Common myeloid progenitor, CD34-positive (primary cell): ENCODE results near the gene KRT86.
"Not testable (repeated sequence)": the region's sequence is repeated elsewhere in the genome, so short reads cannot be mapped to it uniquely, and the experiment has no call there.

ENCODE experiments used
- CTCF ChIA-PET: fragments of 350-600 bp; sonication (Branson Sonifier 250); formaldehyde crosslinking; loops from one replicate; lab custom pipeline; 2021; ENCODE audit warnings: antibody characterized with exemption; lab: Charles Lee
- POLR2A ChIA-PET: fragments of 350-600 bp; sonication (Branson Sonifier 250); formaldehyde crosslinking; loops from one replicate; lab custom pipeline; 2021; ENCODE audit warnings: antibody characterized with exemption; lab: Charles Lee
- DNase-seq, 3 donors: peaks; one replicate each; pipeline versions ENCODE4 v3.0.0 to v3.0.0-alpha.2; 2013
- H3K27ac ChIP-seq, 2 experiments: 1 replicate in 1 of 2; 2 replicates in 1 of 2; pipeline ENCODE4 v1.7.0; 2013; ENCODE audit warnings: inconsistent platforms in 2 of 2, low read length in 2 of 2, mild to moderate bottlenecking in 2 of 2, low read depth in 1 of 2, moderate library complexity in 1 of 2; ENCODE audit not compliant: severe bottlenecking in 2 of 2, insufficient read depth in 1 of 2, poor library complexity in 1 of 2
- H3K27me3 ChIP-seq, 5 experiments: replicated peaks in 2 of 5; 1 replicate in 3 of 5; 2 replicates in 2 of 5; pipeline versions ENCODE4 v1.6.1 to v1.7.0; 2013; ENCODE audit warnings: low read length in 4 of 5, mild to moderate bottlenecking in 2 of 5, moderate library complexity in 2 of 5, inconsistent platforms in 1 of 5; ENCODE audit not compliant: insufficient read depth in 5 of 5, control insufficient read depth in 4 of 5
- H3K36me3 ChIP-seq, 4 experiments: 1 replicate in 2 of 4; 2 replicates in 2 of 4; pipeline versions ENCODE4 v1.6.1 to v1.7.0; 2013; ENCODE audit warnings: low read length in 3 of 4, control low read depth in 1 of 4, mild to moderate bottlenecking in 1 of 4; ENCODE audit not compliant: control insufficient read depth in 4 of 4, insufficient read depth in 4 of 4
- H3K4me1 ChIP-seq, 4 experiments: 1 replicate in 3 of 4; 2 replicates in 1 of 4; pipeline versions ENCODE4 v1.6.1 to v1.7.1; 2013; ENCODE audit warnings: low read length in 3 of 4, mild to moderate bottlenecking in 3 of 4, control low read depth in 1 of 4, inconsistent platforms in 1 of 4, moderate library complexity in 1 of 4; ENCODE audit not compliant: control insufficient read depth in 4 of 4, insufficient read depth in 4 of 4; ENCODE audit errors: control extremely low read depth in 1 of 4
- H3K4me3 ChIP-seq, 7 experiments: 1 replicate in 4 of 7; 2 replicates in 3 of 7; pipeline versions ENCODE4 v1.5.1 to v1.7.0; 2013; ENCODE audit warnings: mild to moderate bottlenecking in 7 of 7, low read length in 6 of 7, moderate library complexity in 6 of 7, inconsistent platforms in 2 of 7, low read depth in 2 of 7, control low read depth in 1 of 7; ENCODE audit not compliant: insufficient read depth in 4 of 7, control insufficient read depth in 1 of 7; ENCODE audit errors: extremely low read depth in 1 of 7
- H3K9me3 ChIP-seq, 5 experiments: 1 replicate in 4 of 5; 2 replicates in 1 of 5; pipeline versions ENCODE4 v1.6.1 to v1.7.1; 2013; ENCODE audit warnings: low read length in 4 of 5, mild to moderate bottlenecking in 2 of 5, inconsistent platforms in 1 of 5, low read depth in 1 of 5, moderate library complexity in 1 of 5; ENCODE audit not compliant: control insufficient read depth in 4 of 5, insufficient read depth in 2 of 5; ENCODE audit errors: control extremely low read depth in 1 of 5
- WGBS: methylation state at CpG from one replicate; pipeline ENCODE4 v1.1.5; 2013; ENCODE audit not compliant: insufficient coverage; 5-methylcytosine and 5-hydroxymethylcytosine counted together

KRT86 gene

DNA sequence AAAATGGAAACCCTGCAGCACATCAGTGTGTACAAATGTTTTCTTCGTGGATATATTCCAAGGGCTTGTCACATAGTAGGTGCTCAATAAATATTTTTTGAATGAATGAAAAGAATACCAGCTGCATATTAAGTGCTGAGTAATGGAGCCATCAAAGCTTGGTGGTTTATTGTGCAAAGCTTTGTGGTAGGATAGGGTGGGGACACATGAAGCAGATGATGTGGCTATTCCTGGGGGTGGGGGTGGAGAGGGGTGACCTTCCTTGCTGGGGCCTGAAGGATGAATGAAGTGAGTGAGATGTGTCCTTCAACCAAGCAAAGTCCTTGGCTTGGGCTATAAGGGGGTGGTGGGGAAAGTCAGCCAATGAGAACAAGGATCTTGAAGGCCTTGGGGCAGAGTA lies 21.2 kb downstream of the KRT86 start:
- no peak overlapping the region for H3K27ac ChIP-seq
- CTCF ChIA-PET = interaction anchor here (0.7 to 5.0 kb wide), 9 partner anchors 10 to 130 kb away, joined by 3 to 32 read pairs (median 4); no protein-coding TSS in a partner anchor
- H3K4me1 ChIP-seq = peaks cover 0 to 10% (median 0%) of the 10 kb centered on the region in 4 experiments
- 93% methylated on average over 1 of the region's 1 CpG for WGBS
- POLR2A ChIA-PET = no interaction called here
- H3K36me3 ChIP-seq = no peaks in the 10 kb centered on the region
- H3K27me3 ChIP-seq = peaks cover 0 to 8% (median 2%) of the 10 kb centered on the region in 5 experiments
- no peaks in the 10 kb centered on the region for H3K9me3 ChIP-seq
- DNase-seq = peak in 2 of 3 donors; percentile 47 to 57
- no peak overlapping the region for H3K4me3 ChIP-seq

DNA sequence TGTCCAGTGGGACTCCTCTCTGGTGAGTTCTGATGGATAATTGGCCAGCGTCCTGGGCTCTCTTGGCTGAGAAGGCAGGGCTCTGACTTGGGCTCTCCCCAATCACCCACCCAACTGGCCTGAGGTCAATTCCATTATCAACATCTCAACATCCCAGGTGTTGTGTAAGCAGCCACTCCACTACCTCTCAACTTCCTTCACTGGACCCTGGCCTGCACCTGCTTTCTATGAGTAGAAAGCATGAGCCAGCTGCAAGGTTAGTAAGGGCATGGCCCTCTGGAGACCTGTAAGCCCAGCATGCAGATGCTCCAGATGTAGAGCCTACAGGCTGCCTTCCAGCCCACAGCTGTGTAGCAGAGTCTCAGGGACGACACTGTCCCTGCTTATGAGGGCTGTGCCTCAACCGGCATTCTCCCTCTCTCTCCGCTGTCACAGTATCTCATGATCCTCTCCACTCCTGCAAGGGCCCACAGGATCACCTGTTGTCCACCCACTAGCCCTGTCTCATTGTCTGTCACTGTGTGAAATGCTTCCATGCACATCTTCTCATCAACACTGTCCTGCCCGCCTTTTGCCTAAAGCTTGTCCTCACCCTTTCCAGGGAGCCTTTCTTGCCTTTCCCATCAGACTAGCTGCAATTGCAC lies 22.2 kb downstream of the KRT86 start:
- WGBS = 94% methylated on average over 5 of the region's 5 CpGs
- H3K36me3 ChIP-seq = no peaks in the 10 kb centered on the region
- ChIA-PET CTCF (interaction anchor here (0.7 to 2.5 kb wide), 6 partner anchors 10 to 998 kb away, joined by 3 to 10 read pairs (median 4); no protein-coding TSS in a partner anchor), POLR2A (no interaction called here)
- no peak overlapping the region for H3K4me3 ChIP-seq
- H3K4me1 ChIP-seq = peaks cover 0 to 10% (median 0%) of the 10 kb centered on the region in 4 experiments
- H3K9me3 ChIP-seq = no peaks in the 10 kb centered on the region
- H3K27ac ChIP-seq = no peak overlapping the region
- peaks cover 0 to 3% (median under 1%) of the 10 kb centered on the region in 5 experiments for H3K27me3 ChIP-seq
- DNase-seq = no peak

DNA sequence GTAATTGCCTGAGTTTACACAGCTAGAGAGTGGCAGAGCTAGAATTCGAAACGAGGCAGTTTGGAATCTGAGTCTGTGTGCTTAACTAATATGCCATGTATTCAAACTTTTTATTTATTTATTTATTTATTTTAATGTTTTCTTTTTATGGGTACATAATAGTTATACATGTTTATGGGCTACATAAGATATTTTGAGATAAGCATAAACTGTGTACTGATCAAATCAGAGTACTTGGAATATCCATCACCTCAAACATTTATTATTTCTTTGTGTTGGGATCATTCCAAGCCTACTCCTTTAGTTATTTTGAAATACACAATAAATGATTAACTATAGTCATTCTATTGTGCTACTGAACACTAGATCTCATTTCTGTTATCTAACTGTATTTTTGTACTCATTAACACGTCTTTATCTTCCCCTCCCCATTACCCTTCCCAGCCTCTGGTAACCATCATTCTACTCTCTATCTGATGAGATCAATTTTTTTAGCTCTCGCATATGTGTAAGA lies 24.3 kb downstream of the KRT86 start:
- Histone ChIP-seq H3K4me3 (no peak overlapping the region), H3K27ac (no peak overlapping the region), H3K36me3 (no peaks in the 10 kb centered on the region), H3K27me3 (no peaks in the 10 kb centered on the region), H3K9me3 (no peaks in the 10 kb centered on the region), H3K4me1 (peaks cover 0 to 10% (median 0%) of the 10 kb centered on the region in 4 experiments)
- CTCF ChIA-PET = interaction anchor here (1.0 to 2.5 kb wide), 2 partner anchors 8 to 18 kb away, joined by 3 to 10 read pairs; no protein-coding TSS in a partner anchor
- POLR2A ChIA-PET = no interaction called here
- 83% methylated on average over 2 of the region's 4 CpGs for whole genome bisulfite sequencing
- DNase-seq = no peak

DNA sequence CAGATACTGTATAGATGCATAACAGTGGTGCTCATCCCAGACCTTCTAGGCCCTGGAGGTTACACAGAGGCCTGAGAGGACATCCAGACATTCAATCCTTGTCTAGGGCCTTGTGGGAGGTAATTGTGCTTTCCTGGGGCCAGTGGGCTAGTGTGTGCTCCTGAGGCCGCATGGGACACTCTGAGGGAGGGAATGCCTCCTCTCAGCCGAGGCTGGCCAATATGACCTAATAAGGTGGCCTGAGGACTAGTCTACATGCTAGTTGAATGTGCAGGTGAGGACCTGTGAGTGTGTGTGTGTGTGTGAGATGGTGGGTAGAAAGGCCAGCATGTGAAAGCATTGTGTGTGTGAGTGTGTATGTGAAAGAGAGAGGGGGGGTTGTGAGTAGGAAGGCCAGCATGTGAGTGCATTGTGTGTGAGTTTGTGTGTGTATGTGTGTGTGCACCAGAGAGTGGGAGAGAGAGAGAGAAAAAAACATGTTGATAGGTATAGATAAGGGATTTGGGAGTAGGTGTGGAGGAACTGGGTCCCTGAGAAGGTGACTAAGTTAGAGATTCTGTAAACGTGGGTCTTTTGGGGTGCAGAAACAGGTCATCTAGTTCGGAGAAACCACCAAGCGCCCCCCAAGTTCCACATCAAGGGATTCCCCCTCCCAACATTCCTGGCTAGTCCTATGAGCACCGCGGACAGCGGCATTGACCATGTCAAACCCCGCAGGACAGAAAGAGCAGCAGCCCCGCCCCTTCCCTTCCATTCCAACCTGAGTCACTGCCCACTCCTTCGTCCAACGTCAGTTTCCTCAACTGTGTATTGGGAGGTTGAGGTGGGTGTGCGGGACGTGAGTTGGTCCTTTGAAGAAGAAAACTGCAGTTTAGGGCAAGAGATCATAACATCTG lies 26.6 kb downstream of the KRT86 start:
- Histone ChIP-seq H3K4me3 (no peak overlapping the region), H3K27ac (no peak overlapping the region), H3K27me3 (peaks cover 0 to 2% (median 0%) of the 10 kb centered on the region in 5 experiments), H3K36me3 (no peaks in the 10 kb centered on the region), H3K4me1 (peaks cover 0 to 15% (median 10%) of the 10 kb centered on the region in 4 experiments), H3K9me3 (no peaks in the 10 kb centered on the region)
- POLR2A ChIA-PET = no interaction called here
- CTCF ChIA-PET = no interaction called here
- 93% methylated on average over 8 of the region's 14 CpGs for WGBS
- no peak for DNase-seq

DNA sequence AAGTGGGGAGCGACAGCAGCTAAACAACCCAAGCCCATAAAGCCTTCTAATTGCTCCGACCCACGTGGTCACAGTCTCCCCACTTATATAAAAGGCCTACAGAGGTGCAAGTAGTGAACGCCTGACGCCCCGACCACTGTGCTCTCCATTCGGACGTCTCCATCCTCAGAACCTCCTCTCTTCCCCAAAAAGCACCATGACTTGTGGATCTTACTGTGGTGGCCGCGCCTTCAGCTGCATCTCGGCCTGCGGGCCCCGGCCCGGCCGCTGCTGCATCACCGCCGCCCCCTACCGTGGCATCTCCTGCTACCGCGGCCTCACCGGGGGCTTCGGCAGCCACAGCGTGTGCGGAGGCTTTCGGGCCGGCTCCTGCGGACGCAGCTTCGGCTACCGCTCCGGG lies 27.3 kb downstream of the KRT86 start:
- H3K4me1 ChIP-seq = peaks cover 0 to 15% (median 10%) of the 10 kb centered on the region in 4 experiments
- H3K36me3 ChIP-seq, CTCF ChIA-PET, H3K27ac ChIP-seq, H3K9me3 ChIP-seq, H3K27me3 ChIP-seq, POLR2A ChIA-PET, DNase-seq, H3K4me3 ChIP-seq: not testable (repeated sequence)
- WGBS = 94% methylated on average over 12 of the region's 31 CpGs

DNA sequence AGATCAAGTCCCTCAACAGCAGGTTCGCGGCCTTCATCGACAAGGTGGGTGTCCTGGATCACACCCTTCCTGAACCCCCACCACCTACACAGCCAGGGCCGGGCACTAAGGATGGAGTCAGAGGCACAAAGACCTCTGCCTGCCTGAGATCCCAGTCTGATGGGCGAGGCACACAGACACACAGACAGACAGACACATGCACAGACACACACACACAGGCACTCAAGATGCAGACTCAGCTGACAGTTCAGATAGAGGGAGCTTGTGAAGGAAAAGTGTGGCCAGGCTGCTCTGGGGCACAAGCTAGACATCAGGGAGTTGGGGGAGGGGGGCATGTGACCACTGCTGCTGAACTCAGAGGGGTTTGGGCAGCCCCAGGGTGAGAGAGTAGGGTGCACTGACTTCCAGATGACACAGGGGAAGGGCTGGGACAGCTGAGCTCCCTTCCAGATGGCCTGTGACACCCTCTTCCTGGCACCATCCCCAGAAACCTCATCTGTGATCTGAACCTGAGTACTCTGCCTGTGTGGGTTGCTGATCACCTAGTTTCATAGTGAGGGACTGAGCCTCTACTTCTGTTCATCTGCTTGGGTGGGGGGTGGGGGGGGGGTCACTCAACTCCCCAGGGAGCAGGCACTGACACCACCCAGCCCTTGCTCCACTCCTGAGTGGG lies 27.9 kb downstream of the KRT86 start:
- peaks cover 0 to 15% (median 10%) of the 10 kb centered on the region in 4 experiments for H3K4me1 ChIP-seq
- CTCF ChIA-PET, H3K36me3 ChIP-seq, DNase-seq, H3K27ac ChIP-seq, POLR2A ChIA-PET, H3K4me3 ChIP-seq, H3K9me3 ChIP-seq: not testable (repeated sequence)
- H3K27me3 ChIP-seq = peaks cover 0 to 12% (median 6%) of the 10 kb centered on the region in 5 experiments
- WGBS = no CpG with 5 or more reads among the region's 5 CpGs
